GM12864 (cell line): ENCODE data around the gene ELOVL1.

Experiments used
- DNase-seq: peaks from one replicate; pipeline ENCODE4 v3.0.0-alpha.2; 2011; ENCODE audit warnings: low read depth
- H3K4me3 ChIP-seq: 2 replicates; pipeline ENCODE4 v1.5.1; 2011; ENCODE audit warnings: mild to moderate bottlenecking, low read depth, low read length, control low read depth
- TF ChIP-seq, protein P1 (sequence below): IDR thresholded peaks from 2 replicates; pipeline ENCODE4 v1.5.1; 2011; ENCODE audit warnings: low read depth, mild to moderate bottlenecking, moderate library complexity, low read length, control low read depth, inconsistent platforms; ENCODE audit errors: missing control alignments

The ELOVL1 gene

DNA sequence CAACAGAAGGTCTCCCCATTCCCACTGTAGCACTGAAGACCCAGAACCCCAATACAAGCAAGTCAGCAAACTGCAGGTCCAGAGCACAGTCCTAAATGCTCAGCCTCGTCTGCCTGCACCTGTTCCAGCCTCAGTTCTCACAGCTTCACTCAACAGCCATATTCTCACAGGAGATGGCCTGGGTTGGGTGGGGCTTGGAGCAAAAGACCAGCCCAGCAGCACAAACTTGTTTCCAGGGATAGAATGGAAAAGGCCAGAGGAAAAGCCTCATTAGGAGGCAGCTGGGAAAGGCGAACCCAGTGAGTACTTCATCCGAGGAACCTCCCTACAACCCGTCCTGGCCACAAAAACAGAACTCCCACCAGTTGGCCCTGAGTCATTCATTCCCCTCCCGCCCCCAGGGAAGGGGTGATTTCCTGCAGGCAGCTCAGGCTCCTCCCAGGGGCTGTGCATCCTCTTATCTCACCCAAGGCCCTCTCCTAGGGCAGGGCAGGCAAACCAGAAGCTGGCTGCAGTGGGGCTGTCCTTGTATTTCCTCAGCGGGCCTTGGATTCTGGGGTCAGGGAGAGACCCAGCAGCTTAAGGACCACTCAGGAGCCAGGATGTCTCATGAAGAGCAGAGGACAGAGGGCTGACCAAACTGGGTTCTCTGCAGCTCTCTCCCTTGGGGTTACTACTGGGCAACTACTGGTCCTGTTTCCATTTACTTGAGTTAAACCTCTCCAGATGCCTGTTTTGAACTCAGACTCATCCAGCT, 37.6 kb downstream of the ELOVL1 start:
- TF ChIP-seq, protein P1, sequence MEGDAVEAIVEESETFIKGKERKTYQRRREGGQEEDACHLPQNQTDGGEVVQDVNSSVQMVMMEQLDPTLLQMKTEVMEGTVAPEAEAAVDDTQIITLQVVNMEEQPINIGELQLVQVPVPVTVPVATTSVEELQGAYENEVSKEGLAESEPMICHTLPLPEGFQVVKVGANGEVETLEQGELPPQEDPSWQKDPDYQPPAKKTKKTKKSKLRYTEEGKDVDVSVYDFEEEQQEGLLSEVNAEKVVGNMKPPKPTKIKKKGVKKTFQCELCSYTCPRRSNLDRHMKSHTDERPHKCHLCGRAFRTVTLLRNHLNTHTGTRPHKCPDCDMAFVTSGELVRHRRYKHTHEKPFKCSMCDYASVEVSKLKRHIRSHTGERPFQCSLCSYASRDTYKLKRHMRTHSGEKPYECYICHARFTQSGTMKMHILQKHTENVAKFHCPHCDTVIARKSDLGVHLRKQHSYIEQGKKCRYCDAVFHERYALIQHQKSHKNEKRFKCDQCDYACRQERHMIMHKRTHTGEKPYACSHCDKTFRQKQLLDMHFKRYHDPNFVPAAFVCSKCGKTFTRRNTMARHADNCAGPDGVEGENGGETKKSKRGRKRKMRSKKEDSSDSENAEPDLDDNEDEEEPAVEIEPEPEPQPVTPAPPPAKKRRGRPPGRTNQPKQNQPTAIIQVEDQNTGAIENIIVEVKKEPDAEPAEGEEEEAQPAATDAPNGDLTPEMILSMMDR, result no peak
- no peak for DNase-seq
- no peak overlapping the region for H3K4me3 ChIP-seq

GRCh38 chr1:43327549-43328292, 40.1 kb downstream of the ELOVL1 start:
- DNase-seq, result no peak
- no peak overlapping the region for H3K4me3 ChIP-seq
- TF ChIP-seq, protein P1, result no peak

- H3K4me3 ChIP-seq, result no peak overlapping the region
- DNase-seq, result no peak
- TF ChIP-seq, protein P1, result no peak
These were observed 42.4 kb downstream of the ELOVL1 start for GRCh38 chr1:43325381-43325780.

DNA sequence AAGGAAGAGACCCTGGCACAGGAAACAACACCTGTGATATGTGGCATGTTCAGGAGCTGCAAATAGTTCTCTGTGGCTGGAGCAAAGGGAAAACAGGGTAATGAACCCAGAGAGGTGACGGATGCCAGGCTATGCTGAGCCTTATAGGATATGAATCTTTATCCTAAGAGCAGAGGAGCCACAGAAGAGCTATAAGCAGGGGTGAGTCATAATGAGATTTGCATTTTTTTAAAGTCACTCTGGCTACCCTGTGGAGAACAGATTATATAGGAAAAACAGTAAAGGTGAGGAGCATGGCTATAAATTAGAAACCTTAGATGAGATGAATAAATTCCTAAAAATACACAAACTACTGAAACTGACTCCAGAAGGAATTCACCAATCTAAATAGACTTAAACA, 43.0 kb downstream of the ELOVL1 start:
- DNase-seq, result no peak
- TF ChIP-seq, protein P1, result no peak
- H3K4me3 ChIP-seq, result no peak overlapping the region

DNA sequence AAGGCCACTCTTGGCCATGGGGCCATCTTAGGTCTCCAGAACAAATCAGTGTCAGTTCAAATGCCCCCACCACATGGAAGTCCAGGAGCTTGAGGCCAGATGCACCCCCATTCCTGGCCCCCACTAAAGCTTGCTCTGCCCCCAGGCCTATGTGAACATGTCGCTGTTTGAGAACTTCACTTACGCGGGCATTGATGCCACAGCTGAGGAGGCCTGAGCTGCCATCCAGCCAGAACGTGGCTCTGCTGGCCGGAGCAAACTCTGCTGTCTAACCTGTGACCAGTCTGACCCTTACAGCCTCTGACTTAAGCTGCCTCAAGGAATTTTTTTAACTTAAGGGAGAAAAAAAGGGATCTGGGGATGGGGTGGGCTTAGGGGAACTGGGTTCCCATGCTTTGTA, 45.3 kb downstream of the ELOVL1 start:
- no peak overlapping the region for H3K4me3 ChIP-seq
- no peak for DNase-seq
- TF ChIP-seq, protein P1, result no peak

DNA sequence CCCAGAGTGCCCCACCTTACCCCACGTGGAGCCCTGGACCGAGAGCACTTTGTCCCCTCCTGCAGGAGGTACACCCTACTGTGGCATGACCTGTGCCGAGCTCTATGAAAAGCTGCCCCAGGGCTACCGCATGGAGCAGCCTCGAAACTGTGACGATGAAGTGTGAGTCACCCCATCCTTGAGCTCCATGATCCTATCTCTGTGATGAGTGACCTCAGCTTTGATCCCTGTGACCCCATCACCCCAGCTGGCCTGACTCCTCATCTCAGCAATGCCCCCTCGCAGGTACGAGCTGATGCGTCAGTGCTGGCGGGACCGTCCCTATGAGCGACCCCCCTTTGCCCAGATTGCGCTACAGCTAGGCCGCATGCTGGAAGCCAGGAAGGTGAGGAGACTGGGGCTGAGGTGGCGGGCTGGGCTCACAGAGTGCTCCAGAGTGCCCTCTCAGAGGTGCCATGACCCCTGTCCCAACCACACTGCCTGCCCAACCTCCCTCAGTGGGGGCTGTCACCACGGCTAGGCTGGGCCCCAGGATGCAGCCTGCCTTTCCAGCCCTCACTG, 46.4 kb downstream of the ELOVL1 start:
- no peak overlapping the region for H3K4me3 ChIP-seq
- no peak for DNase-seq
- TF ChIP-seq, protein P1, result no peak
